SK-N-SH treated with all-trans-retinoic acid at 6 μM for 48 hours (cell line): Measurements from ENCODE around the gene SNAP25.

ENCODE experiments used
- OSR1 ChIP-seq: fragments of 250-450 bp; sonication (Bioruptor Pico); IDR thresholded peaks from 2 replicates; pipeline ENCODE4 v1.8.0; 2022; ENCODE audit warnings: moderate library complexity, mild to moderate bottlenecking, inconsistent platforms
- RARB ChIP-seq: fragments of 250-450 bp; sonication (Bioruptor Pico); IDR thresholded peaks from 2 replicates; pipeline ENCODE4 v1.8.0; 2021; ENCODE audit warnings: mild to moderate bottlenecking, moderate library complexity
- ZFP30 ChIP-seq: fragments of 450-650 bp; formaldehyde crosslinking; IDR thresholded peaks from 2 replicates; pipeline ENCODE4 v1.5.0; 2022; ENCODE audit warnings: mild to moderate bottlenecking, moderate library complexity

DNA sequence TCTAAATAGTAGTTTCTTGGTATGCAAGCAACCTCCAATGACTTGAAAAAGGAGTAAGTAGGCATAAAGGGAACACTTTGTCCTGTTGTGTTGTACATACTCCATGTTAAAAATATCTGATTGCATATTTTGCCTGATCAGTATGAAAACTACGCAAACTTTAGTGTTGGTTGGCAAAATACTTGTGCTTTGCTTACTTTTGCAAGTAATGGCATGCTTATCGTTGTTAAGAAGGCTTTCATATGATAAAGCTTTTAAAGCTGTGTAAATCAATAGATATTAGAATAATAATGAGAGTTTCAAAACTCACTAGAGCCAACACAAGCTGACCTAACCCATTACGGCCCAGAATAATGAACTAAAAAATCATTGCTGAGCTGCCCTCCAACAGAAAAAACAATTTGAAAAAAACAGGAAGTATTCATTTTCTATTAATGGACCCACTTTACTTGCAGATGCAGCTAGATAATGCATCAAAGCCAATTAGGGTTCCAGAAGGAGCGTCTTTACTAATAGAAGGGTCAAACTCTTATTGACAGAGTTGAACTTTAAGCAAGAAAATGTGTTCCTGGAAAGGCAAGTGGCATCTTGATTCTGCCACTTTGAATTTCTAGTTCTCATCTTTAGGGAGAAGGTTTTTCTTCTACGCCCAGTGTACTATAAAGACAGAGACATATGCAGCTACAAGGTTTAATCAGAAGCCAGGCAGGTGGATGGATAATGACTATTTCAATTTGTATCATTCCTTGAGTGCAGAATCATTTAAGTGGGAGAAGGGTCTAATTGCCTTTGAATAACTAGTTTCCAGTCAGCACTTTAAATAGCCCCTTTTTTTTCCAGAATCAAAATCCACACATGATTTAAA lies 82.2 kb downstream of the SNAP25 start:
- TF ChIP-seq RARB = no peak
- TF ChIP-seq ZFP30 = no peak
- TF ChIP-seq OSR1 = no peak
